ENCODE data around the gene DLGAP3. TPM values are rescaled to one million over a fixed set of nuclear protein-coding genes. Genes with fewer than 3 reads are reported as not detected.

DLGAP3 gene
- total and polyA plus RNA-seq, 4 donors: 0.05 to 0.19 (median 0.08) TPM

- WGBS: 83% methylated on average over 4 of the region's 4 CpGs
- H3K27me3 ChIP-seq (ENCODE audit: control insufficient read depth in 4 of 4, insufficient read depth in 4 of 4, low read length in 3 of 4): peaks cover 0 to 7% (median 0%) of the 10 kb centered on the region in 4 donors
- H3K4me3 ChIP-seq (ENCODE audit: low read depth in 1 of 3, low read length in 3 of 3): no peak overlapping the region
- DNase-seq (ENCODE audit: low spot score): no peak
- no peak for TF ChIP-seq YY1 (IDR thresholded peaks at IDR 0.05)
- TF ChIP-seq RXRA (IDR thresholded peaks at IDR 0.05): no peak
- TF ChIP-seq JUND (IDR thresholded peaks at IDR 0.05): no peak
- TF ChIP-seq RAD21 (IDR thresholded peaks at IDR 0.05): no peak
- TF ChIP-seq HNF4A (conservative IDR thresholded peaks at IDR 0.05): no peak
- TF ChIP-seq MAX (IDR thresholded peaks at IDR 0.05): no peak
- TF ChIP-seq, protein P1, sequence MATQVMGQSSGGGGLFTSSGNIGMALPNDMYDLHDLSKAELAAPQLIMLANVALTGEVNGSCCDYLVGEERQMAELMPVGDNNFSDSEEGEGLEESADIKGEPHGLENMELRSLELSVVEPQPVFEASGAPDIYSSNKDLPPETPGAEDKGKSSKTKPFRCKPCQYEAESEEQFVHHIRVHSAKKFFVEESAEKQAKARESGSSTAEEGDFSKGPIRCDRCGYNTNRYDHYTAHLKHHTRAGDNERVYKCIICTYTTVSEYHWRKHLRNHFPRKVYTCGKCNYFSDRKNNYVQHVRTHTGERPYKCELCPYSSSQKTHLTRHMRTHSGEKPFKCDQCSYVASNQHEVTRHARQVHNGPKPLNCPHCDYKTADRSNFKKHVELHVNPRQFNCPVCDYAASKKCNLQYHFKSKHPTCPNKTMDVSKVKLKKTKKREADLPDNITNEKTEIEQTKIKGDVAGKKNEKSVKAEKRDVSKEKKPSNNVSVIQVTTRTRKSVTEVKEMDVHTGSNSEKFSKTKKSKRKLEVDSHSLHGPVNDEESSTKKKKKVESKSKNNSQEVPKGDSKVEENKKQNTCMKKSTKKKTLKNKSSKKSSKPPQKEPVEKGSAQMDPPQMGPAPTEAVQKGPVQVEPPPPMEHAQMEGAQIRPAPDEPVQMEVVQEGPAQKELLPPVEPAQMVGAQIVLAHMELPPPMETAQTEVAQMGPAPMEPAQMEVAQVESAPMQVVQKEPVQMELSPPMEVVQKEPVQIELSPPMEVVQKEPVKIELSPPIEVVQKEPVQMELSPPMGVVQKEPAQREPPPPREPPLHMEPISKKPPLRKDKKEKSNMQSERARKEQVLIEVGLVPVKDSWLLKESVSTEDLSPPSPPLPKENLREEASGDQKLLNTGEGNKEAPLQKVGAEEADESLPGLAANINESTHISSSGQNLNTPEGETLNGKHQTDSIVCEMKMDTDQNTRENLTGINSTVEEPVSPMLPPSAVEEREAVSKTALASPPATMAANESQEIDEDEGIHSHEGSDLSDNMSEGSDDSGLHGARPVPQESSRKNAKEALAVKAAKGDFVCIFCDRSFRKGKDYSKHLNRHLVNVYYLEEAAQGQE (IDR thresholded peaks at IDR 0.05): no peak
- no peak for TF ChIP-seq HNF4G (IDR thresholded peaks at IDR 0.05)
- TF ChIP-seq ZBTB33 (IDR thresholded peaks at IDR 0.05): no peak
- TF ChIP-seq FOXA1 (IDR thresholded peaks at IDR 0.05): no peak
- TF ChIP-seq EGR1 (IDR thresholded peaks at IDR 0.05; ENCODE audit: low read depth in 2 of 2): no peak
- TF ChIP-seq TAF1 (conservative IDR thresholded peaks at IDR 0.05): no peak
- TF ChIP-seq SP1 (IDR thresholded peaks at IDR 0.05): no peak
- TF ChIP-seq, protein P2, sequence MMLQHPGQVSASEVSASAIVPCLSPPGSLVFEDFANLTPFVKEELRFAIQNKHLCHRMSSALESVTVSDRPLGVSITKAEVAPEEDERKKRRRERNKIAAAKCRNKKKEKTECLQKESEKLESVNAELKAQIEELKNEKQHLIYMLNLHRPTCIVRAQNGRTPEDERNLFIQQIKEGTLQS (IDR thresholded peaks at IDR 0.05): no peak
- no peak for TF ChIP-seq GABPA (IDR thresholded peaks at IDR 0.05 in 1 of 2, conservative IDR thresholded peaks at IDR 0.05 in 1 of 2)
- TF ChIP-seq FOXA2 (IDR thresholded peaks at IDR 0.05): no peak
- no peak for TF ChIP-seq NR2F2 (IDR thresholded peaks at IDR 0.05)
- TF ChIP-seq, protein P3, sequence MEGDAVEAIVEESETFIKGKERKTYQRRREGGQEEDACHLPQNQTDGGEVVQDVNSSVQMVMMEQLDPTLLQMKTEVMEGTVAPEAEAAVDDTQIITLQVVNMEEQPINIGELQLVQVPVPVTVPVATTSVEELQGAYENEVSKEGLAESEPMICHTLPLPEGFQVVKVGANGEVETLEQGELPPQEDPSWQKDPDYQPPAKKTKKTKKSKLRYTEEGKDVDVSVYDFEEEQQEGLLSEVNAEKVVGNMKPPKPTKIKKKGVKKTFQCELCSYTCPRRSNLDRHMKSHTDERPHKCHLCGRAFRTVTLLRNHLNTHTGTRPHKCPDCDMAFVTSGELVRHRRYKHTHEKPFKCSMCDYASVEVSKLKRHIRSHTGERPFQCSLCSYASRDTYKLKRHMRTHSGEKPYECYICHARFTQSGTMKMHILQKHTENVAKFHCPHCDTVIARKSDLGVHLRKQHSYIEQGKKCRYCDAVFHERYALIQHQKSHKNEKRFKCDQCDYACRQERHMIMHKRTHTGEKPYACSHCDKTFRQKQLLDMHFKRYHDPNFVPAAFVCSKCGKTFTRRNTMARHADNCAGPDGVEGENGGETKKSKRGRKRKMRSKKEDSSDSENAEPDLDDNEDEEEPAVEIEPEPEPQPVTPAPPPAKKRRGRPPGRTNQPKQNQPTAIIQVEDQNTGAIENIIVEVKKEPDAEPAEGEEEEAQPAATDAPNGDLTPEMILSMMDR (IDR thresholded peaks at IDR 0.05; ENCODE audit: low read depth, low read length, missing input control): no peak
- H3K9ac ChIP-seq (ENCODE audit: low read depth in 1 of 2, low read length in 2 of 2): no peak overlapping the region
- no peak overlapping the region for H3K27ac ChIP-seq (ENCODE audit: low read depth in 1 of 2, low read length in 2 of 2)
- no peaks in the 10 kb centered on the region for H3K36me3 ChIP-seq (ENCODE audit: control insufficient read depth in 4 of 4, insufficient read depth in 3 of 4, low read depth in 1 of 4, low read length in 3 of 4)
- H3K9me3 ChIP-seq (ENCODE audit: control insufficient read depth in 4 of 4, low read length in 3 of 4): no peaks in the 10 kb centered on the region
- no peaks in the 10 kb centered on the region for H3K4me1 ChIP-seq (ENCODE audit: control insufficient read depth in 4 of 4, insufficient read depth in 4 of 4, low read length in 3 of 4)
These were observed 30.0 kb downstream of the DLGAP3 start for GRCh38 chr1:34899471-34899870.

Data from liver (tissue), 9 donors.